ENCODE results near the gene ZNF621. TPM values are rescaled to one million over a fixed set of nuclear protein-coding genes. Genes with fewer than 3 reads are reported as not detected.

Gene ZNF621
- total RNA-seq, 4 donors from 2014 or later, result 5.7 to 8.4 (median 7.4) TPM

GRCh38 chr3:40490916-40491315 is 33.8 kb upstream of the ZNF621 start:
- DNase-seq (no peak), ATAC-seq (no peak)
- intact Hi-C loops (cut with DNase I; ENCODE audit: low total_unique reads) (no loop called here), in situ Hi-C loops (cut with MboI; ENCODE audit: low sequenced_read_pairs in 4 of 4) (no loop called here)
- TF ChIP-seq POLR2A (IDR thresholded peaks at IDR 0.05), result no peak
- Histone ChIP-seq H3K36me3 (peaks cover 5 to 30% of the 10 kb centered on the region in 2 donors), H3K4me1 (no peaks in the 10 kb centered on the region), H3K27ac (no peak overlapping the region), H3K9me3 (peaks cover 0 to 5% (median 0%) of the 10 kb centered on the region in 3 donors), H3K4me3 (no peak overlapping the region), H3K27me3 (no peaks in the 10 kb centered on the region)

GRCh38 chr3:40494698-40495097 is 30.1 kb upstream of the ZNF621 start:
- Histone ChIP-seq H3K27me3 (no peaks in the 10 kb centered on the region), H3K4me3 (no peak overlapping the region), H3K4me1 (no peaks in the 10 kb centered on the region), H3K36me3 (no peaks in the 10 kb centered on the region), H3K9me3 (no peaks in the 10 kb centered on the region), H3K27ac (no peak overlapping the region)
- no peak for ATAC-seq
- no peak for DNase-seq
- intact Hi-C loops (cut with DNase I; ENCODE audit: low total_unique reads), result no loop called here
- TF ChIP-seq CTCF (IDR thresholded peaks at IDR 0.05 in 4 of 5, conservative IDR thresholded peaks at IDR 0.05 in 1 of 5), result no peak
- TF ChIP-seq POLR2A (IDR thresholded peaks at IDR 0.05), result no peak
- in situ Hi-C loops (cut with MboI; ENCODE audit: low sequenced_read_pairs in 4 of 4), result no loop called here

- Histone ChIP-seq H3K27ac (no peak overlapping the region), H3K36me3 (no peaks in the 10 kb centered on the region), H3K9me3 (no peaks in the 10 kb centered on the region), H3K4me1 (no peaks in the 10 kb centered on the region), H3K27me3 (no peaks in the 10 kb centered on the region), H3K4me3 (no peak overlapping the region)
- TF ChIP-seq CTCF (IDR thresholded peaks at IDR 0.05 in 4 of 5, conservative IDR thresholded peaks at IDR 0.05 in 1 of 5) (no peak), POLR2A (IDR thresholded peaks at IDR 0.05) (no peak)
- no peak for DNase-seq
- in situ Hi-C loops (cut with MboI; ENCODE audit: low sequenced_read_pairs in 4 of 4) (no loop called here), intact Hi-C loops (cut with DNase I; ENCODE audit: low total_unique reads) (no loop called here)
- ATAC-seq, result peak in 1 of 2 donors; percentile 24
These were observed 27.5 kb upstream of the ZNF621 start for GRCh38 chr3:40497288-40497687.

GRCh38 chr3:40499952-40500351 is 24.8 kb upstream of the ZNF621 start:
- H3K36me3 ChIP-seq, result no peaks in the 10 kb centered on the region
- no peaks in the 10 kb centered on the region for H3K27me3 ChIP-seq
- intact Hi-C loops (cut with DNase I; ENCODE audit: low total_unique reads), result no loop called here
- no peak overlapping the region for H3K27ac ChIP-seq
- ATAC-seq (no peak), DNase-seq (no peak)
- TF ChIP-seq POLR2A (IDR thresholded peaks at IDR 0.05) (no peak), CTCF (IDR thresholded peaks at IDR 0.05 in 4 of 5, conservative IDR thresholded peaks at IDR 0.05 in 1 of 5) (no peak)
- in situ Hi-C loops (cut with MboI; ENCODE audit: low sequenced_read_pairs in 4 of 4), result no loop called here
- no peak overlapping the region for H3K4me3 ChIP-seq
- no peaks in the 10 kb centered on the region for H3K9me3 ChIP-seq
- peaks cover 0 to under 1% of the 10 kb centered on the region in 2 donors for H3K4me1 ChIP-seq

- no peak for TF ChIP-seq CTCF (IDR thresholded peaks at IDR 0.05 in 4 of 5, conservative IDR thresholded peaks at IDR 0.05 in 1 of 5)
- no peak for TF ChIP-seq POLR2A (IDR thresholded peaks at IDR 0.05)
- ATAC-seq (no peak), DNase-seq (no peak)
- Histone ChIP-seq H3K36me3 (no peaks in the 10 kb centered on the region), H3K4me1 (peaks cover 10 to 13% of the 10 kb centered on the region in 2 donors), H3K4me3 (no peak overlapping the region), H3K27ac (no peak overlapping the region), H3K27me3 (no peaks in the 10 kb centered on the region), H3K9me3 (no peaks in the 10 kb centered on the region)
- intact Hi-C loops (cut with DNase I; ENCODE audit: low total_unique reads) (no loop called here), in situ Hi-C loops (cut with MboI; ENCODE audit: low sequenced_read_pairs in 4 of 4) (no loop called here)
These were observed 22.7 kb upstream of the ZNF621 start for GRCh38 chr3:40502034-40502433.
